G401 (cell line): ENCODE results near the gene MET. TPM values are rescaled to one million over a fixed set of nuclear protein-coding genes. Genes with fewer than 3 reads are reported as not detected.
"Not testable (repeated sequence)": the region's sequence is repeated elsewhere in the genome, so short reads cannot be mapped to it uniquely, and the experiment has no call there.

ENCODE experiments used
- DNase-seq: peaks from one replicate; pipeline ENCODE4 v3.0.0-alpha.2; 2015; ENCODE audit warnings: low spot score
- in situ Hi-C: cut with HindIII; loops from 2 replicates; pipeline ENCODE4 v1.10.0; 2016; ENCODE audit warnings: low sequenced_read_pairs, mixed read lengths
- total RNA-seq: library from RNA; depleted of rRNA; stranded (reverse); fragments of >200 nt; shearing (Covaris generic); gene quantifications from 2 replicates; pipeline ENCODE4 v1.2.3, GENCODE V29; 2014; rRNA removed

The MET gene
- total RNA-seq = 0.20 TPM in 1 of 2 replicates, not detected in the other

GRCh38 chr7:116671681-116672595 lies at the start of gene MET:
TSS of gene MET (plus strand) at chr7:116672196. CDS start at chr7:116699085, 26,889 bp downstream.
- DNase-seq = no peak
- in situ Hi-C loops = no loop called here

- no peak for DNase-seq
- in situ Hi-C loops = no loop called here
Observed at GRCh38 chr7:116626886-116627285, 45.1 kb upstream of the MET start.

- no peak for DNase-seq
- in situ Hi-C loops = no loop called here
Observed at GRCh38 chr7:116629051-116629463, 42.9 kb upstream of the MET start.

DNA sequence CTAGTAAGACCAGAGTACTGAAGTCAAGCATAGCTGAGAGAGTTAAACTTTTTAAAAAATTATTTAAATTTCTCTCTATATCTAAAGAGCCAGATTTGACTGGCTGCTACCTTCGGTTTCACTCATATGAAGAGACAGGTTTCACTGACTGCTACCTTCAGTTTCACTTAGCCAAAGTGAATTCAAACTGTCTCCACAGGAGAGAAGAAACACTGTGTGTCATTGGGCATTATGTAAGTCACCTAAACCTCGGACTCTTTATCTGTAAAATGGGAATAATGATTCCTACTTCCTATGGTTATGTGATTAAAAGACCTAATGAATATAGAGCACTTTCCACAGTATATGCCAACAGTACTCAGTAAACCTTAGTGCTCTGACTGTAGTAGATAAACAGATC lies 41.6 kb upstream of the MET start:
- no peak for DNase-seq
- in situ Hi-C loops = no loop called here

DNA sequence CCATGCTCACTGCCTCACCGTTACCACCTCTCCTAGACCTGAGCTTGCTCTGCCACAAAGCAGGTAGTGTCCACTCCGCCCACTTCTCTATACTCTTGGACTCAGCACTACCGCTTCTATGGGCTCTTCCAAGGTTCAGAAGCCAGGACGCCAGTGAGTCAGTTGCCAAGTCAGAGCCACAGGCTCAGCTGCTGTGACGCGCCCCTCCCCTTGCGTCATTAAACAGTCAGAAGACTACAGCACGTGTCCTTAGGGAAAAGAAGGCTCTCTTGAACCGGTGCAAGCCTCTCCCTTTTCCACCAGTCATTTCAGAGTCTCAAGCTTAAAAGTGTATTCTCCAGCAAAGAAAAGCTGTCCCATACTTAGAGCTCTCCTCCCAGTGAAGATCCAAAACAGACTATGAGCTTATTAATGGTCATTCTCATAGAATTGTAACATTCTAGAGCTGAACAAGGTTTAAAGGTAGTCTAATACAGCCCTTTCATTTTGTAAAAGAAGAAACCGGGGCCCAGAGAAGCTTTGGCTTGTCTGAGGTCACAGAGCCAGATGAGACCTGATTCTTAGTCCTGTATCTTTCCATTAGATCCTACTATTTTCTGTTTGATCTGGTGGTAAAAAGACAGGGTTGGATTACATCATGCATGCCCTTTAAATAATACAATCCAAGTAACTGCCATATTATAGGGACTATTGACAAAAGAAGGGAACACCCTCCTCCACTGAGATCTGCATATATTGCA lies 40.9 kb upstream of the MET start:
- DNase-seq = no peak
- in situ Hi-C loops = no loop called here

DNA sequence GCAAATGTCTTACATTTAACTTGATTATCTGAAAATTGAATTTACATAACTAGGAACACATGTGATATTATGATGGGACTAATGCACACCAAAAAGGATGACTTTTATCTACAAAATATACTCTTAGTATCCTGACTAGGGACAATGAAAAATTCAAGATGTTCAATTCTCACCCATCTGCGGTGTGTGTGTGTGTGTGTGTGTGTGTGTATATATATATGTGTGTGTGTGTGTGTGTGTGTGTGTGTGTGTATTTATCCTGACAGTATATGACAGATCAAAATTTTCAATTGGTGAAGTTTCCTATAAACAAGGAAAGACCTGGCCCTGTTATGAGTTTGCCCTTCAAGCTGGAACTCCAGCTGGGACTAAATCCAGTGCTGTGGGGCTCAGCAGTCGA lies 40.3 kb upstream of the MET start:
- in situ Hi-C loops = no loop called here

DNA sequence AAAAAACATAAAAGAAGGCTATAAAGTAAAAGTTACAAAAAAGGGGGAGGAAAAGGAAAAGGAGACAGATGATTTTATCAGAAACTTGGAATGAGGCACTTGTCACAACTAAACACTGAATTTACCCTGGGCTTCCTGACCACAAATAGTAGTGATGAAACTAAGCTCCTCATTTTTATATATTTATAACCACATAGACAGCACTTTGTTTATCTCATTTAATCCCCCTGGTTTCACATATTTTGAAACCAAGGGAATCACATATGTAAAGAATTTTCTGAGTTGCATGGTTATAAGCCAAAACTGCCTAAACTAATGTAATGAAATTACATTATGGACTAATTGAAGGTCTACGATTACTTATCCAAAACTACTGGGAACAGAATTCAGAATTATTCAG lies 39.6 kb upstream of the MET start:
- in situ Hi-C loops = no loop called here
- DNase-seq = no peak

More for the DNA sequence above, 40.3 kb upstream of the MET start:
- no peak for DNase-seq

GRCh38 chr7:116633131-116633988 lies 38.6 kb upstream of the MET start:
- in situ Hi-C loops = no loop called here
- DNase-seq = peak; percentile 8

DNA sequence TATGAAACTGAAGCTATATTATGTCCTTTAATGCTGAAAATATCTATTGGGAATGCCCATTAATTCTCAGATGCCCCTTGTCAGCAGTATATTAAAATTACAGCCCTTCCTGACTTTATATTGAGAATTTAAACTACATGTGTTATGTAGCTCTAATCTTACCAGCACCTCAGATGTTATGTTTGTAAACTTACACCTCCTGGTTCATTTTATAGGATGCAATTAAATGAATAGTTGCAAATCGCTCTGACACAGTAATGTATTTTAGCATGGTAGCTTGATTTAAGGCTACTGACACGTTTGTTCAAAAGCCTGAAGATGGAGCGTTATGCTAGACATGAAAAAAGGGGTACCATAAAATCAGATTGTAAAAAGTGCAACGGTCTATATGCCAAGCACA lies 35.0 kb upstream of the MET start:
- no peak for DNase-seq
- in situ Hi-C loops = no loop called here

DNA sequence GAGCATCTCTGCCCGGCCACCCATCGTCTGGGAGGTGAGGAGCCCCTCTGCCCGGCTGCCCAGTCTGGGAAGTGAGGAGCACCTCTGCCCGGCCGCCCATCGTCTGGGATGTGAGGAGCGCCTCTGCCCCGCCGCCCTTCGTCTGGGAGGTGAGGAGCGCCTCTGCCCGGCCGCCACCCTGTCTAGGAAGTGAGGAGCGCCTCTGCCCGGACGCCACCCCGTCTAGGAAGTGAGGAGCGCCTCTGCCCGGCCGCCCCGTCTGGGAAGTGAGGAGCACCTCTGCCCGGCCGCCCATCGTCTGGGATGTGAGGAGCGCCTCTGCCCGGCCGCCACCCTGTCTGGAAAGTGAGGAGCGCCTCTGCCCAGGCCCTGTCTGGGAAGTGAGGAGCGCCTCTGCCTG lies 33.4 kb upstream of the MET start:
- in situ Hi-C loops, DNase-seq: not testable (repeated sequence)

GRCh38 chr7:116641551-116642153 lies 30.3 kb upstream of the MET start:
- in situ Hi-C loops = no loop called here
- DNase-seq = no peak

DNA sequence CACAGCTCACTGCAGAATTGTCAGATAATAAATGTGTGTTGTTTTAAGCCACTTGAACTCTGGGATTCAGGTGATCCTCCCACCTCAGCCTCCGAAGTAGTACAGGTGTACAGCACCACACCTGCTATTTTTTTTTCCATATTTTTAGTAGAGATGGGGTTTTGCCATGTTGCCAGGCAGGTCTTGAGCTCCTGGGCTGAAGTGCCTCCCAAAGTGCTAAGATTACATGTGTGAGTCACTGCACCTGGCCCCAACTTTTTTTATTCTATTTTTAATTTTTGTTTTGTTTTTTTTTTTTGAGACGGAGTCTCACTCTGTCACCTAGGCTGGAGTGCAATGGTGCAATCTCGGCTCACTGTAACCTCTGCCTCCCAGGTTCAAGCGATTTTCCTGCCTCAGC lies 28.8 kb upstream of the MET start:
- DNase-seq, in situ Hi-C loops: not testable (repeated sequence)

- DNase-seq = no peak
- in situ Hi-C loops = no loop called here
Observed at GRCh38 chr7:116644628-116645027, 27.4 kb upstream of the MET start.

GRCh38 chr7:116647290-116647689 lies 24.7 kb upstream of the MET start:
- in situ Hi-C loops = no loop called here

GRCh38 chr7:116647861-116648260 lies 24.1 kb upstream of the MET start:
- in situ Hi-C loops = no loop called here

More at GRCh38 chr7:116647290-116647689, 24.7 kb upstream of the MET start:
- DNase-seq = no peak

GRCh38 chr7:116650436-116650835 lies 21.6 kb upstream of the MET start:
- DNase-seq = no peak
- in situ Hi-C loops = no loop called here

More at GRCh38 chr7:116647861-116648260, 24.1 kb upstream of the MET start:
- no peak for DNase-seq

DNA sequence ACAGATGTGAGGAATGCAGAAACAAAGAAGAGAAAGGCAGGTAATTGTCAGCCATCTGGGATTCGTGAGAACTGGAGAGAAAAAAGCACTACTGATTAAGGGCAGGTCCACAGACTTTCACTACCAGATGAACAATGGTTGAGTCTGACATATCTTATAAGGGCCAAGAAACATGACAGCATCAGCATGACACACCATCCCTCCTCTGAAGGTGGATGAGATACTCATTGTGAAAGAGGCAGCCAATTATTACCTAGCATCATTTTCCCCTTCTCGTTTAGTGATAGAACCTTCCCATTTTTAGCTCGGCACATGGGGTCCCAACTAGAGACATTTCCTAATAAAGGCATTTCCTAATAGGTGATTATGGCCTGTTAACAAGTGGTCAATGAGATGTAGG lies 19.2 kb upstream of the MET start:
- in situ Hi-C loops = no loop called here
- no peak for DNase-seq

DNA sequence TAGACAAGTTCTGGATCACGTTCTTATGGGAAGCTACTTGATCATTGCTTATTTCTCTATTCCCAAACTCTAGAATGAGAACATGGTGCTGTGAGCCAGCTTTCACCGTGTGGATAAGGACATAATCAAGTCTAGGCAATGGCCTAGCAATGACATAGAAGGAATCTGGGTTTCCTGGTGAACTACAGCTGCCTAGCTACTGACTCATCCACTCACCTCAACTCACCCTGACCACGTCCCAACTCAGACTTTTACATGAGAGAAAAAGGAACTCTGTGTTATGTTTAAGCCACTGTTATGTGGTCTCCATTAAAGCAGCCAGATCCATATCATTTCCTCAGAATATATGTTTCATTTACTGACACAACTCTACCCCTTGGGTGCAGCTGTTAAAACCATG lies 18.8 kb upstream of the MET start:
- in situ Hi-C loops = no loop called here

GRCh38 chr7:116653646-116654045 lies 18.4 kb upstream of the MET start:
- no peak for DNase-seq
- in situ Hi-C loops = no loop called here

More for the DNA sequence above, 18.8 kb upstream of the MET start:
- DNase-seq = no peak
